GM10248 (cell line): ENCODE data around the gene IGSF11.
"Not testable (repeated sequence)": the region's sequence is repeated elsewhere in the genome, so short reads cannot be mapped to it uniquely, and the experiment has no call there.

Experiments
- CTCF ChIA-PET: fragments of 300-600 bp; sonication (Branson Sonifier 250); formaldehyde crosslinking; extraction: SDS; loops from one replicate; lab custom pipeline; 2021; ENCODE audit warnings: antibody characterized with exemption; lab: Yijun Ruan, JAX
- POLR2A ChIA-PET: fragments of 350-650 bp; sonication (Branson Sonifier 250); formaldehyde crosslinking; extraction: SDS; loops from one replicate; lab custom pipeline; 2020; ENCODE audit warnings: antibody characterized with exemption; lab: Yijun Ruan, JAX
- DNase-seq: peaks from one replicate; pipeline ENCODE4 v3.0.0; 2012; ENCODE audit errors: extremely low spot score
- CTCF ChIP-seq: IDR thresholded peaks from 2 replicates; pipeline ENCODE4 v1.5.1; 2012; ENCODE audit warnings: mild to moderate bottlenecking, low read depth; ENCODE audit errors: extremely low read depth, missing control alignments, control extremely low read depth

IGSF11 gene, protein sequence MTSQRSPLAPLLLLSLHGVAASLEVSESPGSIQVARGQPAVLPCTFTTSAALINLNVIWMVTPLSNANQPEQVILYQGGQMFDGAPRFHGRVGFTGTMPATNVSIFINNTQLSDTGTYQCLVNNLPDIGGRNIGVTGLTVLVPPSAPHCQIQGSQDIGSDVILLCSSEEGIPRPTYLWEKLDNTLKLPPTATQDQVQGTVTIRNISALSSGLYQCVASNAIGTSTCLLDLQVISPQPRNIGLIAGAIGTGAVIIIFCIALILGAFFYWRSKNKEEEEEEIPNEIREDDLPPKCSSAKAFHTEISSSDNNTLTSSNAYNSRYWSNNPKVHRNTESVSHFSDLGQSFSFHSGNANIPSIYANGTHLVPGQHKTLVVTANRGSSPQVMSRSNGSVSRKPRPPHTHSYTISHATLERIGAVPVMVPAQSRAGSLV

GRCh38 chr3:119034256-119035013 lies at the start of gene IGSF11:
IGSF11 (minus strand) TSS chr3:119034846; CDS start chr3:119034582, 264 bp downstream.
- peak; percentile 87 for DNase-seq
- POLR2A ChIA-PET, result no interaction called here

GRCh38 chr3:119080364-119080763 lies 45.7 kb upstream of the IGSF11 start:
- no peak for TF ChIP-seq CTCF
- CTCF ChIA-PET, result interaction anchor here (1.0 kb wide), 1 partner anchor 14 kb away, joined by 3 read pairs; no protein-coding TSS in a partner anchor
- DNase-seq, result no peak
- POLR2A ChIA-PET, result no interaction called here

More at GRCh38 chr3:119034256-119035013, at the start of gene IGSF11:
- peak; percentile 83 for TF ChIP-seq CTCF
- CTCF ChIA-PET, result interaction anchor here (0.8 to 6.1 kb wide), 22 partner anchors 9 to 646 kb away, joined by 3 to 92 read pairs (median 4); no protein-coding TSS in a partner anchor

DNA sequence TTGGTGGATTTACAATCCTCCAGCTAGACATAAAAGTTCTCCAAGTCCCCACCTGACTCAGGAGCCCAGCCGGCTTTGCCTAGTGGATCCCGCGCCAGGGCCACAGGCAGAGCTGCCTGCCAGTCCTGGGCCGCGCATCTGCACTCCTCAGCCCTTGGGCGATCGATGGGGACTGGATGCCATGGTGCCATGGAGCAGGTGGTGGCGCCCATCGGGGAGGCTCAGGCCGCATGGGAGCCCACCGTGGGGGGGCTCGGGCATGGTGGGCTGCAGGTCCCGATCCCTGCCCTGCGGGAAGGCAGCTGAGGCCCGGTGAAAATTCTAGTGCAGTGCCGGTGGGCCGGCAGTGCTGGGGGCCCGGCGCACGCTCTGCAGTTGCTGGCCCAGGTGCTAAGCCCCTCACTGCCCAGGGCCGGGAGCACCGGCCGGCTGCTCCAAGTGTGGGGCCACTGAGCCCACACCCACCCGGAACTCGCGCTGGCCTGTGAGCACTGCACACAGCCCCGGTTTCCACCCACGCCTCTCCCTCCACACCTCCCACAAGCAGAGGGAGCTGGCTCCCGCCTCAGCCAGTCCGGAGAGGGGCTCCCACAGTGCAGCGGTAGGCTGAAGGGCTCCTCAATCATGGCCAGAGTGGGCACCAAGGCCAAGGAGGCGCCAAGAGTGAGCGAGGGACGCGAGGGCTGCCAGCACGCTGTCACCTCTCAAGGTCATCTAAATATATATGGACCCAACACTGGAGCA lies 38.8 kb upstream of the IGSF11 start:
- no peak for TF ChIP-seq CTCF

DNA sequence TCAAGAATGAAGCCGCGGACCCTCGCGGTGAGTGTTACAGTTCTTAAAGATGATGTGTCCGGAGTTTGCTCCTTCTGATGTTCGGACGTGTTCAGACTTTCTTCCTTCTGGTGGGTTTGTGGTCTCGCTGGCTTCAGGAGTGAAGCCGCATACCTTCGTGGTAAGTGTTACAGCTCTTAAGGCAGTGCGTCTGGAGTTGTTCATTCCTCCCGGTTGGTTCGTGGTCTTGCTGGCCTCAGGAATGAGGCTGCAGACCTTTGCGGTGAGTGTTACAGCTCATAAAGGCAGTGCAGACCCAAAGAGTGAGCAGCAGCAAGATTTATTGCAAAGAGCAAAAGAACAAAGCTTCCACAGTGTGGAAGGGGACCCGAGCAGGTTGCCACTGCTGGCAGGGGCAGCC lies 37.8 kb upstream of the IGSF11 start:
- POLR2A ChIA-PET, DNase-seq: not testable (repeated sequence)
- CTCF ChIA-PET, result interaction anchor here (1.0 to 1.6 kb wide), 4 partner anchors 13 to 190 kb away, joined by 3 to 4 read pairs (median 4); partner anchors contain the start of gene IGSF11

More for the DNA sequence above, 38.8 kb upstream of the IGSF11 start:
- ChIA-PET POLR2A (no interaction called here), CTCF (interaction anchor here (1.0 to 1.6 kb wide), 3 partner anchors 12 to 191 kb away, joined by 3 to 4 read pairs (median 3); no protein-coding TSS in a partner anchor)
- DNase-seq, result no peak

- ChIA-PET POLR2A (no interaction called here), CTCF (no interaction called here)
- TF ChIP-seq CTCF, result no peak
- no peak for DNase-seq
Observed at GRCh38 chr3:119069725-119070124, 35.1 kb upstream of the IGSF11 start.

DNA sequence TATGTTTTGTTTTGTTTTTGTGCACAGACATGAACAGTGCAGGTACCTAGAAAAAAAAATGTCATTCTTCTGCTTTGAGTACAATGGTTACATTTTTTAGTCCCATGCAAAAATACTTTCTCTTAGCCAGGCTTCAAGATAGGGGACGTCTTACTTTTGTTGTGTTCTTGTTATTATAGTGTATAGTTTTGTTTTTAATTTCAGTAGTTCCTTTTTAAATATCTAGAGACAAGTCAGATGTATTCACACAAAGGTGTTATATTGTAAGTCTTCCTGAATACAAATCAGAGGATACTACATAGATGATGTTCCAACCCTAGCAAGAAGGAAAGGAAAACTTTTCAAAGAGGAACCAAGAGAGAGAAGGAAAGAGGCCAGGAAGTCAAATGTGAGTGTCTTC lies 28.8 kb upstream of the IGSF11 start:
- TF ChIP-seq CTCF, result no peak
- CTCF ChIA-PET, result no interaction called here
- no peak for DNase-seq
- POLR2A ChIA-PET, result no interaction called here
